ENCODE results near the gene OGFOD3. TPM values are rescaled to one million over a fixed set of nuclear protein-coding genes. Genes with fewer than 3 reads are reported as not detected.

The OGFOD3 gene
- total and polyA plus RNA-seq, 4 donors: 12.0 to 25.9 (median 19.8) TPM

GRCh38 chr17:82390015-82390859 is 28.1 kb downstream of the OGFOD3 start:
- ATAC-seq (ENCODE audit: low FRiP score): no peak
- no peaks in the 10 kb centered on the region for H3K4me1 ChIP-seq (ENCODE audit: control insufficient read depth in 1 of 2, insufficient read depth in 2 of 2, low read length in 2 of 2)
- H3K27ac ChIP-seq (ENCODE audit: low read depth in 1 of 2, low read length in 2 of 2): no peak overlapping the region
- H3K27me3 ChIP-seq (ENCODE audit: control insufficient read depth in 1 of 2, insufficient read depth in 2 of 2, low read length in 1 of 2): no peaks in the 10 kb centered on the region
- no peaks in the 10 kb centered on the region for H3K36me3 ChIP-seq (ENCODE audit: control insufficient read depth in 1 of 2, insufficient read depth in 2 of 2, low read length in 1 of 2)
- H3K9me3 ChIP-seq (ENCODE audit: control insufficient read depth, low read length): no peaks in the 10 kb centered on the region
- 96% methylated on average over 30 to 32 of the region's 34 CpGs for WGBS, 2 donors
- no peak overlapping the region for H3K4me3 ChIP-seq (ENCODE audit: low read length in 2 of 2)
- intact Hi-C loops (cut with DNase I): no loop called here
- DNase-seq: no peak

- Histone ChIP-seq H3K27me3 (ENCODE audit: control insufficient read depth in 1 of 2, insufficient read depth in 2 of 2, low read length in 1 of 2) (no peaks in the 10 kb centered on the region), H3K4me3 (ENCODE audit: low read length in 2 of 2) (no peak overlapping the region), H3K9me3 (ENCODE audit: control insufficient read depth, low read length) (no peaks in the 10 kb centered on the region), H3K36me3 (ENCODE audit: control insufficient read depth in 1 of 2, insufficient read depth in 2 of 2, low read length in 1 of 2) (no peaks in the 10 kb centered on the region), H3K4me1 (ENCODE audit: control insufficient read depth in 1 of 2, insufficient read depth in 2 of 2, low read length in 2 of 2) (no peaks in the 10 kb centered on the region), H3K27ac (ENCODE audit: low read depth in 1 of 2, low read length in 2 of 2) (no peak overlapping the region)
- ATAC-seq (ENCODE audit: low FRiP score): no peak
- 90 to 91% methylated on average over 10 of the region's 10 CpGs for WGBS, 2 donors
- DNase-seq: no peak
- intact Hi-C loops (cut with DNase I): no loop called here
These were observed 29.0 kb downstream of the OGFOD3 start for GRCh38 chr17:82389379-82389778.

GRCh38 chr17:82388922-82389283 is 29.5 kb downstream of the OGFOD3 start:
- intact Hi-C loops (cut with DNase I): no loop called here
- WGBS, 2 donors: 91 to 96% methylated on average over 21 of the region's 21 CpGs
- Histone ChIP-seq H3K4me1 (ENCODE audit: control insufficient read depth in 1 of 2, insufficient read depth in 2 of 2, low read length in 2 of 2) (no peaks in the 10 kb centered on the region), H3K4me3 (ENCODE audit: low read length in 2 of 2) (no peak overlapping the region), H3K27me3 (ENCODE audit: control insufficient read depth in 1 of 2, insufficient read depth in 2 of 2, low read length in 1 of 2) (no peaks in the 10 kb centered on the region), H3K36me3 (ENCODE audit: control insufficient read depth in 1 of 2, insufficient read depth in 2 of 2, low read length in 1 of 2) (no peaks in the 10 kb centered on the region), H3K27ac (ENCODE audit: low read depth in 1 of 2, low read length in 2 of 2) (no peak overlapping the region), H3K9me3 (ENCODE audit: control insufficient read depth, low read length) (no peaks in the 10 kb centered on the region)
- DNase-seq (no peak), ATAC-seq (ENCODE audit: low FRiP score) (no peak)

GRCh38 chr17:82388223-82388921 is 30.0 kb downstream of the OGFOD3 start:
- no peaks in the 10 kb centered on the region for H3K4me1 ChIP-seq (ENCODE audit: control insufficient read depth in 1 of 2, insufficient read depth in 2 of 2, low read length in 2 of 2)
- WGBS, 2 donors: 73 to 79% methylated on average over 28 to 34 of the region's 34 CpGs
- H3K4me3 ChIP-seq (ENCODE audit: low read length in 2 of 2): no peak overlapping the region
- intact Hi-C loops (cut with DNase I): no loop called here
- no peaks in the 10 kb centered on the region for H3K9me3 ChIP-seq (ENCODE audit: control insufficient read depth, low read length)
- DNase-seq: no peak
- H3K27me3 ChIP-seq (ENCODE audit: control insufficient read depth in 1 of 2, insufficient read depth in 2 of 2, low read length in 1 of 2): no peaks in the 10 kb centered on the region
- no peak overlapping the region for H3K27ac ChIP-seq (ENCODE audit: low read depth in 1 of 2, low read length in 2 of 2)
- H3K36me3 ChIP-seq (ENCODE audit: control insufficient read depth in 1 of 2, insufficient read depth in 2 of 2, low read length in 1 of 2): no peaks in the 10 kb centered on the region
- no peak for ATAC-seq (ENCODE audit: low FRiP score)

GRCh38 chr17:82387705-82388106 is 30.7 kb downstream of the OGFOD3 start:
- H3K4me3 ChIP-seq (ENCODE audit: low read length in 2 of 2): no peak overlapping the region
- 84 to 86% methylated on average over 3 of the region's 3 CpGs for WGBS, 2 donors
- intact Hi-C loops (cut with DNase I): no loop called here
- H3K27me3 ChIP-seq (ENCODE audit: control insufficient read depth in 1 of 2, insufficient read depth in 2 of 2, low read length in 1 of 2): no peaks in the 10 kb centered on the region
- H3K27ac ChIP-seq (ENCODE audit: low read depth in 1 of 2, low read length in 2 of 2): no peak overlapping the region
- H3K9me3 ChIP-seq (ENCODE audit: control insufficient read depth, low read length): no peaks in the 10 kb centered on the region
- no peak for DNase-seq
- no peak for ATAC-seq (ENCODE audit: low FRiP score)
- H3K36me3 ChIP-seq (ENCODE audit: control insufficient read depth in 1 of 2, insufficient read depth in 2 of 2, low read length in 1 of 2): no peaks in the 10 kb centered on the region
- H3K4me1 ChIP-seq (ENCODE audit: control insufficient read depth in 1 of 2, insufficient read depth in 2 of 2, low read length in 2 of 2): no peaks in the 10 kb centered on the region

- WGBS, 2 donors: 79 to 82% methylated on average over 38 of the region's 38 CpGs
- ATAC-seq (ENCODE audit: low FRiP score): no peak
- H3K4me3 ChIP-seq (ENCODE audit: low read length in 2 of 2): no peak overlapping the region
- intact Hi-C loops (cut with DNase I): no loop called here
- DNase-seq: no peak
- H3K27ac ChIP-seq (ENCODE audit: low read depth in 1 of 2, low read length in 2 of 2): no peak overlapping the region
- H3K27me3 ChIP-seq (ENCODE audit: control insufficient read depth in 1 of 2, insufficient read depth in 2 of 2, low read length in 1 of 2): no peaks in the 10 kb centered on the region
- no peaks in the 10 kb centered on the region for H3K4me1 ChIP-seq (ENCODE audit: control insufficient read depth in 1 of 2, insufficient read depth in 2 of 2, low read length in 2 of 2)
- H3K9me3 ChIP-seq (ENCODE audit: control insufficient read depth, low read length): no peaks in the 10 kb centered on the region
- no peaks in the 10 kb centered on the region for H3K36me3 ChIP-seq (ENCODE audit: control insufficient read depth in 1 of 2, insufficient read depth in 2 of 2, low read length in 1 of 2)
These were observed 31.3 kb downstream of the OGFOD3 start for GRCh38 chr17:82386881-82387704.

- ATAC-seq (ENCODE audit: low FRiP score) (no peak), DNase-seq (no peak)
- H3K4me1 ChIP-seq (ENCODE audit: control insufficient read depth in 1 of 2, insufficient read depth in 2 of 2, low read length in 2 of 2): no peaks in the 10 kb centered on the region
- H3K9me3 ChIP-seq (ENCODE audit: control insufficient read depth, low read length): no peaks in the 10 kb centered on the region
- intact Hi-C loops (cut with DNase I): no loop called here
- H3K27ac ChIP-seq (ENCODE audit: low read depth in 1 of 2, low read length in 2 of 2): no peak overlapping the region
- no peak overlapping the region for H3K4me3 ChIP-seq (ENCODE audit: low read length in 2 of 2)
- H3K27me3 ChIP-seq (ENCODE audit: control insufficient read depth in 1 of 2, insufficient read depth in 2 of 2, low read length in 1 of 2): no peaks in the 10 kb centered on the region
- WGBS, 2 donors: 29 to 49% methylated on average over 13 to 17 of the region's 17 CpGs
- no peaks in the 10 kb centered on the region for H3K36me3 ChIP-seq (ENCODE audit: control insufficient read depth in 1 of 2, insufficient read depth in 2 of 2, low read length in 1 of 2)
These were observed 32.0 kb downstream of the OGFOD3 start for GRCh38 chr17:82386255-82386831.

- no peaks in the 10 kb centered on the region for H3K27me3 ChIP-seq (ENCODE audit: control insufficient read depth in 1 of 2, insufficient read depth in 2 of 2, low read length in 1 of 2)
- H3K4me3 ChIP-seq (ENCODE audit: low read length in 2 of 2): no peak overlapping the region
These were observed 32.7 kb downstream of the OGFOD3 start for GRCh38 chr17:82385559-82386254.

More at GRCh38 chr17:82385559-82386254, 32.7 kb downstream of the OGFOD3 start:
- H3K4me1 ChIP-seq (ENCODE audit: control insufficient read depth in 1 of 2, insufficient read depth in 2 of 2, low read length in 2 of 2): no peaks in the 10 kb centered on the region
- 7 to 8% methylated on average over 19 to 26 of the region's 26 CpGs for WGBS, 2 donors
- no peaks in the 10 kb centered on the region for H3K36me3 ChIP-seq (ENCODE audit: control insufficient read depth in 1 of 2, insufficient read depth in 2 of 2, low read length in 1 of 2)
- intact Hi-C loops (cut with DNase I): no loop called here
- H3K27ac ChIP-seq (ENCODE audit: low read depth in 1 of 2, low read length in 2 of 2): no peak overlapping the region
- no peaks in the 10 kb centered on the region for H3K9me3 ChIP-seq (ENCODE audit: control insufficient read depth, low read length)
- no peak for DNase-seq
- peak; percentile 1 for ATAC-seq (ENCODE audit: low FRiP score)

Data from aorta (tissue), 5 donors.